T47D (cell line): ENCODE measurements around the gene CCND1.
"Not testable (repeated sequence)": the region's sequence is repeated elsewhere in the genome, so short reads cannot be mapped to it uniquely, and the experiment has no call there.

Experiments used
- DNase-seq, 2 experiments: peaks; one replicate each; pipeline versions ENCODE4 v3.0.0 to v3.0.0-alpha.2; 2011 to 2012; ENCODE audit warnings: low read depth in 1 of 2, low spot score in 1 of 2
- JUND ChIP-seq: IDR thresholded peaks from 2 replicates; pipeline ENCODE4 v1.6.1; 2012; ENCODE audit warnings: low read depth
- in situ Hi-C: cut with HindIII; loops from 2 replicates; pipeline ENCODE4 v1.10.0; 2016; ENCODE audit warnings: low sequenced_read_pairs, low pct_unique_long_range_greater_than_20kb

The CCND1 gene

DNA sequence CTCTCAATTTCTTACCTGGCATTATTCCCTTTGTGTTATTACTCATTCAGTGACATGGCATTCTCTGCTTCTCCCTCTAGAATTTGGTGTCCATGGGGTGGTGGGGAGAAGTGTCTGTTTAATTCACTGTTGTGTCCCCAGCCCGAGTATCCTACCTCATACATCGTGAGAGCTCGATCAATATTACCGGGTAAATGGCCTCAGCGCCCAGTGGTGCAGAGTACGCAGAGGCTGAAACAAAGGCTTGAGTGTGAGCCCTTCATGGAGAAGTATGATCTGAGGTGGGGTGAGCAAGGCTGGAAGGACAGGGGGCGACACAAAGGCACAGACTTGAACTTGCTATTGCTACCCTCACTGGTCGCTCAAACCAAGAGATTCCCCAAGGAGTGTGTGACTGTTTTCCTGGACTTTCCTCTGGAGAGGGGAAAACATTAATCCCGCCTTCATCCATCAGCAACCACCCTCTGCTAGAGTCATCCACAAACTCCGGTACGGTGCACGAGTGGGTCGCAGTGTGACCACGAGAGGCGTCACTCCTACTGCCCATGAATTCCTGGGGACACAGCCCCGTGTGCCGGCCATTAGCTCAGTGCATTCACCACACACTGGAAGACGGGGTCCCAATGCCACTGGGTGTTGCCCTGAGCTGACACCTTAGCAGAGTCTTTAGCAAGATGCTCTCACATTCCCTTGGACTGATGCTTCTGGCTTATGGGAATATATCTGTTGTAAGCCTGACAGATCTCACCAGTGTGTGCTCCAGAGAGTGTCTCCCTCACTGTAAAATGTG, 35.0 kb upstream of the CCND1 start:
- TF ChIP-seq JUND, result no peak

DNA sequence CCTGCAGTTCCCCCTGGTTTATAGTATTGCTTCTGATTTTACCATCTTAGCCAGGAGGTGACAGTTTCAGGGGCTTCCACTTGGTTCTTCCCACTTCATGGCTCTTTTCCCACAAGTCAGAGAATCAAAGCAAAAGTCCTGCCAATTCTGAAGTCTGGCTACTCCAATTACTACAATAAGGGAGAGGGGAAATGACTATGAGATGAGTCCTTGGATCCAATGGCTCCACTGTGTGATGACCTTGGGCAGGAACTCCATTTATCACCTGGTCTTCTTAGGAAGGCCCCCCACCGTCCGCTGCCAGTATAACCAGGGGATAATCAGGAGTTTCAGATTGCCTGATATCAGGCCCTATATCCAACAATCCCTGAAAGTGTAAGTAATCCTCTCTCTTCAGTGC, 31.6 kb upstream of the CCND1 start:
- TF ChIP-seq JUND, result no peak

More for the DNA sequence above, 35.0 kb upstream of the CCND1 start:
- no peak for DNase-seq
- in situ Hi-C loops, result no loop called here

DNA sequence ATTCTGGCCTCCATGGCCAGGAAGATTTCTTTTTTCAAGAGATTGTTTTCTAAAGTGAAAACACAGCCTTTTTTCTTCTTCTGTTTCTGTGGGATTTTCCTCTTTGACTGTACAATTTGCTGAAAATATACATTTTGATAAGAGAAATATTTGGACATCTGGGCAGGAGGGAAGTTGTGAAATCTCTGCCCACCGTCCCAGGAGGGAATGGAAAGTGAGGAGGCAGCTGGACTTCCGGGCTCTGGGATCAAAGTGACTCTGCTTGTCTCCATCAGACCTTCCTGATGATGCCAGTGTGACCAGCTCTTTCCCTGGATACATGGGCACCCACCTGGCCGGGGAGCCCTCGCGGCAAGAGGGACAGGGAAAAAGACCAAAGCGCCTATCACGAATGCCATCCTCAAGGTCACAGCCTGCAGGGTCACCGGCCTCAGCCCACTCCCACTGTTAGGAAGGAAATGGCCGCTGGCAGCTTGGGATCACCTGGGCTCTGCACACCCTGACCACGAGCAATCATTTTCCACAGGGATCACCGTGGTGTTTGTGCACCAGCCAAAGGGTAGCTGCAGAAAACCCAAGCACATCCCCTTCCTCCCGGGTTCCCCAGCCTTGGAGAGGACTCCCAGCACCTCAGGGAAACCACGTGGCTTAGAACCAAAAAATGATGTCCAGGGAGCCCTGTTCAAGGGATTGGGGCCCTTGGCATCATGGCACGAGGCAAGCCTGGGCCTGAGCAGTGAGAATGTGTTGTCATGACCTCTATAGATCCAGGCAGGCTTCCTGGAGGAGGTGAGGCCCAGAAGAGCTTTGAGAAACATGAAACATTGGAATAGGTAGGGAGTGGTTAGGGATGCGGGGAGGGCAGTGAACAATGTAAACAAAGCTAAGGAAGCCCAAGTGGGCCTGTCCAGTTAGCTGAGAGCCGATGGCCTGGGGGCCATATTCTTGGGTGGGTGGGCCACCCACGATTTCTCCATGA, 29.1 kb upstream of the CCND1 start:
- in situ Hi-C loops, result no loop called here
- DNase-seq, result no peak
- no peak for TF ChIP-seq JUND

More for the DNA sequence above, 31.6 kb upstream of the CCND1 start:
- in situ Hi-C loops, result no loop called here
- DNase-seq, result no peak

DNA sequence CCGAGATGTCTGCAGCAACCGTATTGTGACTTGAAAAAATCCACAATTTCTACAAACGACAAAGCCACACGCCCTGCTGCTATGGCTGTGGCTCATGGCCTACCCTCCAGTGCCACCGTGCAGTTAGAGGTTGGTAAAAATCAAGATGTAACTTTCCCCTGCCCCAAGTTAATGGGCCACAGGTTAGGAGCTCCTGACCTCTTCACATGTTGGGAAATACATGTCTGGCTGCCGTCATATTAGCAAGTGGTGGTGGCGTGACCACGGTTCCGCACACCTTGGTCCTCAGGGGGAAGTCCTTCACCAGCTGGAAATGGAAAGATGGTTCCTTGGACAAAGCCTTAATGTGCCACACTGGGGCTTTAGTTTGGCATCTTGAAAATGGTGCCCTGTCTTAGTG, 27.4 kb upstream of the CCND1 start:
- no peak for DNase-seq
- no peak for TF ChIP-seq JUND
- in situ Hi-C loops, result no loop called here

DNA sequence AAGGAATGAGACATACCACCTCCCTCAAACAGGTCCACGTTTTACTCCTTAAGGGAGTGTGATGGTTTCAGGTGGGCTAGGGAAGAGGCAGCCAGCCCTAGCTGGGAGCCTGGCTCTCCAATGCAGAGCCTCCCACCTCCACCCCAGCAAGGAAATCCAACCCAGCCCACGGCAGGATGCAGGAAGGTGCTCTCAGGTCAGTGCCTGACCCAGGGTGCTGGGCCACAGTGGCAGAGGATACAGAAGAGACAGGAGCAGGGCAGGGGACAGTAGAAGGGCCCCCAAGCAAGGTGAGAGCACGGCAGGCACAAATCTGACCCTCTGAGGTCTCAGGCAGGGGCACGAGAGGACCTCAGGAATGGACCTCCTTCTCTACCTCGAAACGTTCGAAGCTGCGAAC, 26.9 kb upstream of the CCND1 start:
- no peak for TF ChIP-seq JUND
- in situ Hi-C loops, result no loop called here
- DNase-seq, result no peak

DNA sequence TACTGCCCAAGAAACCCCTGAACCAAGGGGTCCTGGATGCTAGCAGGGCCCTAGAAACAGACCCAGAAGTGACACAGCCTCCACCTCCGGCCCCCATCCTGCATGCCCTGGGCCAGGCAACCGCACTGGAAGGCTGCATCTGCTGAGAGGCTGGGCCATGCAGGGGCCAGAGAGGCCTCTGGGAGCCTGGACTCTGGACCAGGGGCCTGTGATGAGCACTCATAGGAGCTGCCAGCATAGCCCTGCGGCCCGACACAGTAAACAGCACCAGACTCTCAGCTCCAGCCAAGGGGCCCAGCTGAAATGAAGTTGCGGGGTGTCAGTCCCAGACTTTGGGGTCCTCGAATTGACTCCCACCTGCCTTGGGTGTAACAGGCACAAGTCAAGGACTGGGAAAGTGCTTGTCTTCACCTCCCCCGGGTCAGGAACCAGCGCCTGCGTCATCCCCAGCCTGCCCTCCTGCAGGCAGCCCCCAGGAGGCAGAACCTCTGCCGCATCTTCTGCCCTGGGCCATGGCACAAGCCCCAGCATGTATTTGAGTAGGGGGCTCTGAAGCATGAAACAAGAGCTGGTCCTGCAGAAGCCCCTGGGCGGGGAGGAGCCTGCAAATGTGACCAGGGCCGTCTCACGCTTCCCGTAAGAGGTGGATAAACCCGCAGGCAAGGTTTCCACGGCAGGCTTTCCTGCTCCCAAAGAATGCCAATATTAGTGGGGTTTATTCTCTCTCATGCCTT, 25.2 kb upstream of the CCND1 start:
- in situ Hi-C loops, result no loop called here
- DNase-seq, result no peak
- TF ChIP-seq JUND, result no peak

DNA sequence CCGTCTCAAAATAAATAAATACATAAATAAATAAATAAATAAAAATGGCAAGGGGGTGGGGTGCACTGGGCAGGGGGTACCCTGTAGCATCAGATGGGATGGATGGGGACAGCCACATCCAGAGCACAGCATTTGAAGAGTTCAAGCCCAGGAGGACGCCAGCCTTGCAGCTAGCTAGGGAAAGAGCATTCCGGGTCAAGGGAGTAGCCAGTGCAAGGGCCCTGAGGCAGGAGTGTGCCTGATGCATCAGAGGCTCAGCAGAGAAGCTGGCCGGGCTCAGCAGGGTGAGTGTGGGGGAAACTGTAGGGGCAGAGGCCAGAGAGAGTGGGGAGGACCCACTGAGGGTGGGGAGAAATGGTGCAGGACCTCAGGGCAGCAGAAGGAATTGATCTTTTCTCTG, 23.7 kb upstream of the CCND1 start:
- TF ChIP-seq JUND, result no peak
- DNase-seq, result no peak
- in situ Hi-C loops, result no loop called here

DNA sequence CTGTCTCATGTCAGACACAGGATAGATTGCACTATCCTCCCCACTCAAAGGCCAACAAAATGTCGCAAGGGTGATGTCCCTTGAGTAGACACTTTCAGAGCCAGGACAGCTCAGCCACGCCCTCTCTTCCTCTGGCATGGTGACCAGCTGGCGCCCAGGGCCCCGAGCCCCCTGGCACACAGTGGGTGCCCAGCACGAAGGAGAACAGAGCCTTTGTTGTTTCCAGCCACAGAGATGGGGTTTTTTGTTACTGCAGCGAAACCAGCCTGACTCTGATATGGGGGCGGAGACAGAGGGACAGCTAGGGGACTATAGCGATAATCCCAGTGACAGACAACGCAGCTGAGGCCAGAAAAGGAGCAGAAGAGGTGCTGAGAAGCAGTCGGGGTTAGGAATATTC, 23.3 kb upstream of the CCND1 start:
- TF ChIP-seq JUND, result no peak
- in situ Hi-C loops, result no loop called here
- no peak for DNase-seq

DNA sequence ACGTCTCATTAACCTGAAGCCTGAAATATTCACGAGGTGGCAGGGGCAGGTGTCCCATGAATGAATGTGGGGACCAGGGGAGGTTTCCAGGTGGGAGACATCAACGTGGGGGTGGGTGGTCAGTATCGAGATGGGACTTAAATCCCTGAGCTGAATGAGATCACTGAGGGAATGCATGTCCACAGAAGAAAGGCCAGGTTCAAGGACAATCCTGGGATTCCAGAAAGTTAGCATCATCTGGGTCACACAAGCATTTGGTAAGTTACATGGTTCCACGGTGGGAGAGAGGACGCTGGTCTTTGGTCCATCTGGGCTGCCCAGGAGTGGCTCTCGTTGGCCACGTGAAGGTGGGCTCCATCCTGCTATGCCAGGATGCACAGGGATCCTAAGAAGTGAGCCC, 22.7 kb upstream of the CCND1 start:
- in situ Hi-C loops, result no loop called here
- DNase-seq, result no peak
- no peak for TF ChIP-seq JUND

DNA sequence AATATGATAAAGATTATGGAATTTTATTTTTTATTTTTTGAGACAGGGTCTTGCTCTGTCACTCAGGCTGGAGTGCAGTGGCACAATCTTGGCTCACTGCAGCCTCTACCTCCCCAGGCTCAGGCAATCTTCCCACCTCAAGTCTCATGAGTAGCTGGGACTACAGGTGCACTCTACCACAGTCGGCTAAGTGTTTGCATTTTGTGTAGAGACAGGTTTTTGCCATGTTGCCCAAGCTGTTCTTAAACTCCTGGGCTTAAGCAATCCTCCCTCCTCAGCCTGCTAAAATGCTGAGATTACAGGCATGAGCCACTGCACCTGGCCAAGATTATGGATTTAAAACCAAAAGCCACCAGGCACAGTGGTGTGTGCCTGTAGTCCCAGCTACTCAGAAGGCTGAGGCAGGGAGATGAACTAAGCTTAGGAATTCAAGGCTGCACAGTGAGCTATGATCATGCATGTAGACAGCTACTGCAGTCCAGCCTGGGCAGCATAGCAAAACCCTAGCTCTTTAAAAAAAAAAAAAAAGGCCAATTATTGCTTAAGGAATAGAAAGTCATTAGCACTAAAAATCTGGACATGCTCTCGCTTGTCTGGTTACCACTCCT, 20.2 kb upstream of the CCND1 start:
- in situ Hi-C loops, result no loop called here
- no peak for TF ChIP-seq JUND
- no peak for DNase-seq

DNA sequence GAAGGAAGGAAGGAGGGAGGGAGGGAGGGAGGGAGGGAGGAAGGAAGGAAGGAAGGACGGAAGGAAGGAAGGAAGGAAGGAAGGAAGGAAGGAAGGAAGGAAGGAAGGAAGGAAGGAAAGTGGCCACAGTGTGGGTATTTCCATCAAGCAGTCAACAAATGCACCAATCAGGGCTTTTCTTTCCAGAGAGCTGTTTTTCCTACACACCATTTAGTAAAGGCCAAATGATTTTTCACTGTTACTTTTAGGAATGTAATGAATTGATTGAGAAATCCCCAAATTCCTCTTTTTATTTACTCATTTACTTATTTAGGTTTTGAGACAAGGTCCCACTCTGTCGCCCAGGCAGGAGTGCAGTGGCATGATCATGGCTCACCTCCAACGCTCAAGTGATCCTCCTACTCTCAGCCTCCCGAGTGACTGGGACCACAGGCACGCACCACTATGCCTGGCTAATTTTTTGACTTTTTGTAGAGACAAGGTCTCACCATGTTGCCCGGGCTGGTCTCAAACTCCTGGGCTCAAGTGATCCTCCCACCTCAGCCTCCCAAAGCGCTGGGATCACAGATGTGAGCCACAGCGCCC, 18.8 kb upstream of the CCND1 start:
- DNase-seq, in situ Hi-C loops: not testable (repeated sequence)

DNA sequence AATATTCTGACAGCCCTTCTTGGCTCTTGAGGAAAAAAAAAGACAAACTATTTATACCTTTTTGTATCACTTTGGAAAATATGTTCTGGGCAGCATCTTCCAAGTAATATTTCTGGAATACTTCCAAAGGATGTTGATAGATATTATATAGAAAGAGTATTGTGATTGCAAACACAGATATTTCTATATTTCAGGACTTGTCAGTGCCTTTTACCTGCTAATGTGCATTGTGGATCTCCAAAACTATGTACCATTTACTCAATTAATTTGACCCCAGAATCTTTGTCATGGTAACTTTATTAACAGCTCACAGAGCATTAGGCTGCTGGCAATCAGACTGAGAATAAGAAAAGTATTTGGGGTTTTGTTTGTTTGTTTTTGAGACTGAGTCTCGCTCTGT, 16.7 kb upstream of the CCND1 start:
- in situ Hi-C loops, result no loop called here
- no peak for DNase-seq
- no peak for TF ChIP-seq JUND
